Endothelial cell of umbilical vein (primary cell): ENCODE data around the gene FAM174B. TPM values are rescaled to one million over a fixed set of nuclear protein-coding genes. Genes with fewer than 3 reads are reported as not detected.

Experiments used
- BruUV-seq: library from RNA; stranded (reverse); fragments of 400-500 nt; replicated peaks from 2 replicates; lab custom pipeline; 2021; lab: Mats Ljungman, UMichigan
- CTCF ChIA-PET: fragments of 300-600, 350-600 bp; sonication (Branson Sonifier 250); formaldehyde crosslinking; loops from one replicate; lab custom pipeline; 2021; ENCODE audit warnings: antibody characterized with exemption, inconsistent platforms; lab: Charles Lee
- POLR2A ChIA-PET: fragments of 300-600, 350-600 bp; sonication (Branson Sonifier 250); formaldehyde crosslinking; loops from one replicate; lab custom pipeline; 2021; ENCODE audit warnings: antibody characterized with exemption, inconsistent platforms; lab: Charles Lee
- DNase-seq: peaks from one replicate; pipeline ENCODE4 v3.0.0-alpha.2; 2011; ENCODE audit warnings: low read depth, low spot score
- FAIRE-seq: peaks from 2 replicates; lab custom pipeline; 2011; peaks lifted over from hg19 to GRCh38; lab: Jason Lieb, UNC
- H2AFZ ChIP-seq: 2 replicates; pipeline ENCODE4 v1.6.0; 2012; ENCODE audit warnings: low read depth, low read length, control low read depth, inconsistent platforms
- H3K27ac ChIP-seq: 2 replicates; pipeline ENCODE4 v1.5.1; 2011; ENCODE audit warnings: low read depth, mild to moderate bottlenecking, control low read depth, low read length, moderate library complexity; ENCODE audit not compliant: insufficient read depth
- H3K27me3 ChIP-seq, 2 experiments: 2 replicates each; pipeline versions ENCODE4 v1.6.0 to v1.6.1; 2011; ENCODE audit warnings: low read length in 2 of 2, mixed read lengths in 1 of 2; ENCODE audit not compliant: control insufficient read depth in 2 of 2, insufficient read depth in 2 of 2
- H3K36me3 ChIP-seq, 2 experiments: 2 replicates in 1 of 2; 3 replicates in 1 of 2; pipeline ENCODE4 v1.5.1; 2011; ENCODE audit warnings: low read length in 2 of 2, mild to moderate bottlenecking in 1 of 2, moderate library complexity in 1 of 2; ENCODE audit not compliant: control insufficient read depth in 2 of 2, insufficient read depth in 2 of 2; ENCODE audit errors: extremely low read depth in 1 of 2
- H3K4me1 ChIP-seq: 3 replicates; pipeline ENCODE4 v1.5.1; 2011; ENCODE audit warnings: mild to moderate bottlenecking, low read length; ENCODE audit not compliant: control insufficient read depth, insufficient read depth; ENCODE audit errors: extremely low read depth
- H3K4me2 ChIP-seq: 2 replicates; pipeline ENCODE4 v1.6.1; 2011; ENCODE audit warnings: low read length, control low read depth, mixed read lengths; ENCODE audit not compliant: insufficient read depth
- H3K4me3 ChIP-seq, 3 experiments: fragments of 200-600 bp in 1 of 3; sonication (generic), shearing (Covaris generic) in 1 of 3; replicated peaks in 1 of 3; 2 replicates each; pipeline ENCODE4 v1.5.1; 2011 to 2016; ENCODE audit warnings: control low read depth in 3 of 3, low read length in 3 of 3, mild to moderate bottlenecking in 2 of 3, inconsistent platforms in 1 of 3, low read depth in 1 of 3, moderate library complexity in 1 of 3; ENCODE audit not compliant: insufficient read depth in 1 of 3
- H3K79me2 ChIP-seq: 2 replicates; pipeline ENCODE4 v1.6.0; 2012; ENCODE audit warnings: low read length, inconsistent platforms; ENCODE audit not compliant: control insufficient read depth, insufficient read depth
- H3K9ac ChIP-seq: replicated peaks from 2 replicates; pipeline ENCODE3; 2011; ENCODE audit warnings: low read length, control low read depth; ENCODE audit not compliant: insufficient read depth; ENCODE audit errors: extremely low read depth
- H3K9me1 ChIP-seq: replicated peaks from 3 replicates; pipeline ENCODE4 v1.6.0; 2011; ENCODE audit warnings: mild to moderate bottlenecking, low read length; ENCODE audit not compliant: control insufficient read depth, insufficient read depth; ENCODE audit errors: extremely low read depth
- H3K9me3 ChIP-seq: replicated peaks from 2 replicates; pipeline ENCODE4 v1.5.1; 2012; ENCODE audit warnings: low read length, inconsistent platforms; ENCODE audit not compliant: control insufficient read depth, insufficient read depth
- H4K20me1 ChIP-seq: replicated peaks from 2 replicates; pipeline ENCODE3; 2011; ENCODE audit warnings: mild to moderate bottlenecking, low read length; ENCODE audit not compliant: control insufficient read depth, insufficient read depth; ENCODE audit errors: extremely low read depth
- EZH2 ChIP-seq: IDR thresholded peaks from 2 replicates; pipeline ENCODE4 v1.6.1; 2012; ENCODE audit warnings: borderline replicate concordance, low read depth, mild to moderate bottlenecking, moderate library complexity, low read length, inconsistent platforms; ENCODE audit not compliant: severe bottlenecking
- FOS ChIP-seq: IDR thresholded peaks from 2 replicates; pipeline ENCODE4 v1.6.1; 2011; ENCODE audit warnings: mild to moderate bottlenecking, low read length, moderate library complexity, borderline replicate concordance; ENCODE audit not compliant: insufficient read depth
- GATA2 ChIP-seq: IDR thresholded peaks from 2 replicates; pipeline ENCODE4 v1.7.0; 2011; ENCODE audit warnings: low read depth, mild to moderate bottlenecking, moderate library complexity, mixed read lengths, low read length; ENCODE audit not compliant: insufficient read length, insufficient read depth
- JUN ChIP-seq: IDR thresholded peaks from 2 replicates; pipeline ENCODE4 v1.6.1; 2011; ENCODE audit warnings: borderline replicate concordance, low read depth; ENCODE audit not compliant: insufficient read length, insufficient read depth
- MAX ChIP-seq: IDR thresholded peaks from 2 replicates; pipeline ENCODE4 v1.6.1; 2011; ENCODE audit not compliant: insufficient read depth, insufficient read length
- MYC ChIP-seq: IDR thresholded peaks from one replicate; pipeline ENCODE4 v1.6.1; 2011; ENCODE audit warnings: mild to moderate bottlenecking, low read depth, low read length
- POLR2A ChIP-seq: IDR thresholded peaks from 2 replicates; pipeline ENCODE4 v1.6.1; 2012; ENCODE audit warnings: low read depth, mild to moderate bottlenecking, control low read depth, low read length
- POLR2AphosphoS5 ChIP-seq: IDR thresholded peaks from 2 replicates; pipeline ENCODE4 v1.6.1; 2012; ENCODE audit warnings: low read depth, mild to moderate bottlenecking, control low read depth, low read length, moderate library complexity; ENCODE audit not compliant: insufficient read depth
- dilution Hi-C: fragments of 300-500 bp; cut with MboI; formaldehyde crosslinking; loops from one replicate; pipeline ENCODE4 v1.15.0; 2019; ENCODE audit warnings: low sequenced_read_pairs; ENCODE audit not compliant: extremely low pct_ligation_motif_present
- intact Hi-C: fragments of 100-400 bp; cut with micrococcal nuclease; formaldehyde crosslinking; loops from one replicate; pipeline ENCODE4 v1.10.0; 2022
- polyA plus RNA-seq, 4 experiments: library from polyadenylated mRNA; depleted of rRNA in 3 of 4; stranded (reverse) in 3 of 4; unstranded in 1 of 4; fragments of >200 nt; gene quantifications; 2 replicates each; pipeline versions ENCODE4 v1.2.1 to v1.2.3, GENCODE V29; 2011 to 2012; ENCODE audit warnings: missing spikeins in 1 of 4
- total RNA-seq: library from RNA; stranded (reverse); gene quantifications from 2 replicates; pipeline ENCODE4 v1.2.3, GENCODE V29; 2021
- TF ChIP-seq, protein P1 (sequence below), 2 donors: IDR thresholded peaks; 1 replicate in 1 of 2; 2 replicates in 1 of 2; pipeline ENCODE4 v1.5.1; 2011; ENCODE audit warnings: low read length in 2 of 2, mild to moderate bottlenecking in 2 of 2, moderate library complexity in 2 of 2, control low read depth in 1 of 2, inconsistent platforms in 1 of 2, low read depth in 1 of 2; ENCODE audit not compliant: insufficient read depth in 1 of 2; ENCODE audit errors: extremely low read depth in 1 of 2

Gene FAM174B
- total and polyA plus RNA-seq, 2 donors (not counting 3 experiments of a cell fraction or from before 2014, with no cell fraction given), result 25.9 to 30.2 TPM

DNA sequence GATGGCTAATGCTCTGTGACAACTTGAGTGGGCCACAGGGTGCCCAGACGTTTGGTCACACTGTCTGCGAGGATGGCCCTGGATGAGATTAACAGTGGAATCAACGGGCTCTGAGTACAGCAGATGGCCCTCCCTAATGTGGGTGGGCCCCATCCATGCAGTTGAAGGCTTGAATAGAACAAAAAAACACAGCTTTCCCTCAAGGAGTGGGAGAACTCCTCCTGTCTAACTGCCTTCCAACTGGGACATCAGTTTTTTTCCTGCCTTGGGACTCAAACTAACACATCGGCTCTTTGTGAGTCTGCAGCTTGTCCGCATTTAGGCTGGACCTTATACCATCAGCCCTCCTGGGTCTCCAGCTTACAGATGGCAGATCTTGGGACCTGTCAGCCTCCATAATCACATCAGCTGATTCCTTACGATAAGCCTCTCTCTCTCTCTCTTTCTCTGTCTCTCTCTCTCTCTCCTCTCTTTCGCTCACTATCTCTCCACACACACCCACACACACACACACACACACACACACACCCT lies 20.8 kb downstream of the FAM174B start:
- H3K79me2 ChIP-seq, result peaks cover 79% of the 10 kb centered on the region
- no peaks in the 10 kb centered on the region for H3K27me3 ChIP-seq
- H3K4me1 ChIP-seq, result peaks cover 7% of the 10 kb centered on the region
- dilution Hi-C loops (no loop called here), intact Hi-C loops (no loop called here)
- no peak overlapping the region for H2AFZ ChIP-seq
- no peak overlapping the region for H3K27ac ChIP-seq
- H3K36me3 ChIP-seq, result no peaks in the 10 kb centered on the region
- no peak overlapping the region for H3K4me2 ChIP-seq
- no peaks in the 10 kb centered on the region for H4K20me1 ChIP-seq
- DNase-seq, result no peak
- no peaks in the 10 kb centered on the region for H3K9me1 ChIP-seq
- no peaks in the 10 kb centered on the region for H3K9me3 ChIP-seq
- no peak for FAIRE-seq
- no TSS peak for BruUV-seq
- no peak overlapping the region for H3K9ac ChIP-seq
- ChIA-PET CTCF (no interaction called here), POLR2A (no interaction called here)
- TF ChIP-seq GATA2 (no peak), EZH2 (no peak), POLR2A (no peak), MYC (no peak), MAX (no peak), POLR2AphosphoS5 (no peak), JUN (no peak), FOS (no peak)
- TF ChIP-seq, protein P1, sequence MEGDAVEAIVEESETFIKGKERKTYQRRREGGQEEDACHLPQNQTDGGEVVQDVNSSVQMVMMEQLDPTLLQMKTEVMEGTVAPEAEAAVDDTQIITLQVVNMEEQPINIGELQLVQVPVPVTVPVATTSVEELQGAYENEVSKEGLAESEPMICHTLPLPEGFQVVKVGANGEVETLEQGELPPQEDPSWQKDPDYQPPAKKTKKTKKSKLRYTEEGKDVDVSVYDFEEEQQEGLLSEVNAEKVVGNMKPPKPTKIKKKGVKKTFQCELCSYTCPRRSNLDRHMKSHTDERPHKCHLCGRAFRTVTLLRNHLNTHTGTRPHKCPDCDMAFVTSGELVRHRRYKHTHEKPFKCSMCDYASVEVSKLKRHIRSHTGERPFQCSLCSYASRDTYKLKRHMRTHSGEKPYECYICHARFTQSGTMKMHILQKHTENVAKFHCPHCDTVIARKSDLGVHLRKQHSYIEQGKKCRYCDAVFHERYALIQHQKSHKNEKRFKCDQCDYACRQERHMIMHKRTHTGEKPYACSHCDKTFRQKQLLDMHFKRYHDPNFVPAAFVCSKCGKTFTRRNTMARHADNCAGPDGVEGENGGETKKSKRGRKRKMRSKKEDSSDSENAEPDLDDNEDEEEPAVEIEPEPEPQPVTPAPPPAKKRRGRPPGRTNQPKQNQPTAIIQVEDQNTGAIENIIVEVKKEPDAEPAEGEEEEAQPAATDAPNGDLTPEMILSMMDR (IDR thresholded peaks at IDR 0.05; ENCODE audit: extremely low read depth in 1 of 2, insufficient read depth in 1 of 2, low read depth in 1 of 2, low read length in 2 of 2), result no peak
- H3K4me3 ChIP-seq, result no peak overlapping the region
